H9 (cell line): ENCODE data around the gene TAGLN3. TPM values are rescaled to one million over a fixed set of nuclear protein-coding genes. Genes with fewer than 3 reads are reported as not detected.
A peak's percentile ranks its signal among the peaks of the same experiment; 100 is the strongest.

ENCODE experiments used
- DNase-seq: peaks from one replicate; pipeline ENCODE4 v3.0.0-alpha.2; 2017
- H2AFZ ChIP-seq: one replicate; pipeline ENCODE4 v1.6.1; 2013; ENCODE audit warnings: mild to moderate bottlenecking, low read length, control low read depth, moderate library complexity
- H2AK5ac ChIP-seq: 2 replicates; pipeline ENCODE4 v1.6.1; 2013; ENCODE audit warnings: low read length, control low read depth, mixed read lengths; ENCODE audit not compliant: insufficient read length
- H2BK120ac ChIP-seq: one replicate; pipeline ENCODE4 v1.6.1; 2013; ENCODE audit warnings: low read depth, mild to moderate bottlenecking, low read length, control low read depth, inconsistent platforms; ENCODE audit not compliant: poor library complexity, severe bottlenecking
- H2BK12ac ChIP-seq: 2 replicates; pipeline ENCODE4 v1.6.1; 2013; ENCODE audit warnings: low read length, control low read depth, mixed read lengths, low read depth; ENCODE audit not compliant: insufficient read length
- H2BK15ac ChIP-seq: 2 replicates; pipeline ENCODE4 v1.6.1; 2013; ENCODE audit warnings: low read depth, low read length, control low read depth
- H2BK20ac ChIP-seq: one replicate; pipeline ENCODE4 v1.6.1; 2013; ENCODE audit warnings: low read depth, mild to moderate bottlenecking, low read length, control low read depth, inconsistent platforms; ENCODE audit not compliant: poor library complexity, severe bottlenecking
- H2BK5ac ChIP-seq: 2 replicates; pipeline ENCODE4 v1.6.1; 2013; ENCODE audit warnings: low read length, control low read depth, mixed read lengths; ENCODE audit not compliant: insufficient read length
- H3K14ac ChIP-seq: 2 replicates; pipeline ENCODE4 v1.6.1; 2013; ENCODE audit warnings: low read length, control low read depth; ENCODE audit not compliant: insufficient read depth
- H3K18ac ChIP-seq: 2 replicates; pipeline ENCODE4 v1.6.1; 2013; ENCODE audit warnings: low read depth, mild to moderate bottlenecking, mixed read lengths, low read length, control low read depth; ENCODE audit not compliant: insufficient read length
- H3K23ac ChIP-seq: 2 replicates; pipeline ENCODE4 v1.6.1; 2013; ENCODE audit warnings: low read length, control low read depth, mixed read lengths, low read depth; ENCODE audit not compliant: insufficient read length
- H3K23me2 ChIP-seq: 2 replicates; pipeline ENCODE4 v1.6.1; 2013; ENCODE audit warnings: low read depth, mild to moderate bottlenecking, mixed read lengths, low read length, control low read depth; ENCODE audit not compliant: insufficient read length, poor library complexity, severe bottlenecking
- H3K27ac ChIP-seq: 2 replicates; pipeline ENCODE4 v1.5.1; 2013; ENCODE audit warnings: low read length, control low read depth, mixed read lengths, low read depth; ENCODE audit not compliant: insufficient read length
- H3K27me3 ChIP-seq: 2 replicates; pipeline ENCODE4 v1.6.1; 2013; ENCODE audit warnings: low read length, control low read depth, inconsistent platforms; ENCODE audit not compliant: insufficient read depth
- H3K4ac ChIP-seq: 2 replicates; pipeline ENCODE4 v1.6.1; 2013; ENCODE audit warnings: low read depth, mild to moderate bottlenecking, control low read depth, inconsistent platforms, low read length, moderate library complexity
- H3K4me1 ChIP-seq: 2 replicates; pipeline ENCODE4 v1.6.1; 2013; ENCODE audit warnings: low read length, control low read depth, inconsistent platforms; ENCODE audit not compliant: insufficient read depth
- H3K4me2 ChIP-seq: 2 replicates; pipeline ENCODE4 v1.6.1; 2013; ENCODE audit warnings: low read length, control low read depth, mixed read lengths; ENCODE audit not compliant: insufficient read length, insufficient read depth
- H3K56ac ChIP-seq: 2 replicates; pipeline ENCODE4 v1.6.1; 2013; ENCODE audit warnings: low read depth, mild to moderate bottlenecking, mixed read lengths, low read length, control low read depth; ENCODE audit not compliant: insufficient read length
- H3K79me1 ChIP-seq: 2 replicates; pipeline ENCODE4 v1.6.1; 2013; ENCODE audit warnings: low read depth, mild to moderate bottlenecking, moderate library complexity, low read length, control low read depth, inconsistent platforms; ENCODE audit not compliant: insufficient read depth, poor library complexity, severe bottlenecking
- H3K79me2 ChIP-seq: 2 replicates; pipeline ENCODE4 v1.6.1; 2013; ENCODE audit warnings: low read length, control low read depth, inconsistent platforms; ENCODE audit not compliant: insufficient read depth
- H3K9ac ChIP-seq: 2 replicates; pipeline ENCODE4 v1.6.1; 2013; ENCODE audit warnings: low read length, control low read depth, mixed read lengths; ENCODE audit not compliant: insufficient read length; ENCODE audit errors: extremely low read depth
- H3K9me3 ChIP-seq: one replicate; pipeline ENCODE4 v1.6.1; 2013; ENCODE audit warnings: low read depth, low read length, inconsistent platforms; ENCODE audit not compliant: control insufficient read depth
- H3T11ph ChIP-seq: one replicate; pipeline ENCODE4 v1.6.1; 2013; ENCODE audit warnings: mild to moderate bottlenecking, low read length, control low read depth, inconsistent platforms
- H4K20me1 ChIP-seq: one replicate; pipeline ENCODE4 v1.6.1; 2013; ENCODE audit not compliant: control insufficient read depth, insufficient read length, insufficient read depth
- H4K5ac ChIP-seq: 2 replicates; pipeline ENCODE4 v1.6.1; 2013; ENCODE audit warnings: low read depth, mild to moderate bottlenecking, mixed read lengths, low read length, control low read depth; ENCODE audit not compliant: insufficient read length
- H4K8ac ChIP-seq: replicated peaks from 2 replicates; pipeline ENCODE4 v1.6.1; 2013; ENCODE audit warnings: low read length, control low read depth, mixed read lengths, low read depth; ENCODE audit not compliant: insufficient read length
- H4K91ac ChIP-seq: 2 replicates; pipeline ENCODE4 v1.6.1; 2013; ENCODE audit warnings: low read depth, mild to moderate bottlenecking, moderate library complexity, mixed read lengths, low read length, control low read depth; ENCODE audit not compliant: insufficient read length
- H3K27ac Mint-ChIP-seq, 3 experiments: 2 replicates in 2 of 3; 3 replicates in 1 of 3; pipeline ENCODE4 v1.8.0; 2020 to 2021; ENCODE audit warnings: mixed read lengths in 3 of 3, mild to moderate bottlenecking in 1 of 3, moderate library complexity in 1 of 3
- H3K27me3 Mint-ChIP-seq: 2 replicates; pipeline ENCODE4 v1.8.0; 2021; ENCODE audit warnings: low read depth, mild to moderate bottlenecking, moderate library complexity, mixed read lengths
- H3K36me3 Mint-ChIP-seq, 3 experiments: 2 replicates in 2 of 3; 3 replicates in 1 of 3; pipeline ENCODE4 v1.8.0; 2020 to 2021; ENCODE audit warnings: low read depth in 3 of 3, mixed read lengths in 3 of 3; ENCODE audit not compliant: insufficient read depth in 1 of 3
- H3K4me1 Mint-ChIP-seq, 2 experiments: 2 replicates each; pipeline ENCODE4 v1.8.0; 2020; ENCODE audit warnings: mixed read lengths in 2 of 2
- H3K4me3 Mint-ChIP-seq, 2 experiments: 2 replicates in 1 of 2; 3 replicates in 1 of 2; pipeline ENCODE4 v1.8.0; 2020 to 2021; ENCODE audit warnings: mild to moderate bottlenecking in 2 of 2, mixed read lengths in 2 of 2, moderate library complexity in 1 of 2
- H3K9me3 Mint-ChIP-seq, 2 experiments: 2 replicates in 1 of 2; 3 replicates in 1 of 2; pipeline ENCODE4 v1.8.0; 2020; ENCODE audit warnings: mild to moderate bottlenecking in 2 of 2, mixed read lengths in 2 of 2, moderate library complexity in 1 of 2
- WGBS: extraction: QIAGEN DNeasy Blood & Tissue Kit; methylation state at CpG from one replicate; pipeline ENCODE4 v1.1.7; 2013; ENCODE audit warnings: missing lambda C conversion rate, low lambda C conversion rate, mixed read lengths; ENCODE audit not compliant: insufficient read length; ENCODE audit errors: extremely low coverage; 5-methylcytosine and 5-hydroxymethylcytosine counted together
- total RNA-seq: library from RNA; stranded (reverse); gene quantifications from 2 replicates; pipeline ENCODE4 v1.2.1, GENCODE V29; 2021
- TF ChIP-seq, protein P1 (sequence below): fragments of 200-600 bp; sonication (generic); conservative IDR thresholded peaks from 3 replicates; pipeline ENCODE4 v1.8.0; 2021; ENCODE audit warnings: antibody characterized with exemption, mild to moderate bottlenecking

TAGLN3 gene
- total RNA-seq, 1 experiment from 2014 or later, result 6.4 TPM

- Histone ChIP-seq H3K18ac (no peak overlapping the region), H4K20me1 (no peaks in the 10 kb centered on the region), H2BK20ac (no peak overlapping the region), H3K4ac (no peak overlapping the region), H2BK12ac (no peak overlapping the region), H2BK120ac (no peak overlapping the region), H2BK15ac (no peak overlapping the region), H4K91ac (no peak overlapping the region), H3K56ac (no peak overlapping the region), H3K9ac (no peak overlapping the region), H2BK5ac (no peak overlapping the region), H3K23ac (no peak overlapping the region), H2AK5ac (no peak overlapping the region), H3K27ac (no peak overlapping the region), H3K4me2 (no peak overlapping the region), H4K8ac (no peak overlapping the region), H2AFZ (no peak overlapping the region), H3K79me1 (no peaks in the 10 kb centered on the region), H3K79me2 (no peaks in the 10 kb centered on the region), H4K5ac (no peak overlapping the region), H3K9me3 (no peaks in the 10 kb centered on the region), H3K14ac (no peak overlapping the region), H3K23me2 (no peaks in the 10 kb centered on the region), H3K27me3 (no peaks in the 10 kb centered on the region), H3K4me1 (no peaks in the 10 kb centered on the region), H3T11ph (no peak overlapping the region)
- H3K27ac Mint-ChIP-seq, result no peak overlapping the region
- no CpG with 5 or more reads among the region's 19 CpGs for WGBS
- no peak overlapping the region for H3K4me3 Mint-ChIP-seq
- peak; percentile 67 for DNase-seq
- peaks cover 0 to 3% (median 0%) of the 10 kb centered on the region in 3 experiments; a peak in 3 of 7 replicates for H3K36me3 Mint-ChIP-seq
- no peaks in the 10 kb centered on the region for H3K9me3 Mint-ChIP-seq
- H3K27me3 Mint-ChIP-seq, result no peaks in the 10 kb centered on the region
- TF ChIP-seq, protein P1, sequence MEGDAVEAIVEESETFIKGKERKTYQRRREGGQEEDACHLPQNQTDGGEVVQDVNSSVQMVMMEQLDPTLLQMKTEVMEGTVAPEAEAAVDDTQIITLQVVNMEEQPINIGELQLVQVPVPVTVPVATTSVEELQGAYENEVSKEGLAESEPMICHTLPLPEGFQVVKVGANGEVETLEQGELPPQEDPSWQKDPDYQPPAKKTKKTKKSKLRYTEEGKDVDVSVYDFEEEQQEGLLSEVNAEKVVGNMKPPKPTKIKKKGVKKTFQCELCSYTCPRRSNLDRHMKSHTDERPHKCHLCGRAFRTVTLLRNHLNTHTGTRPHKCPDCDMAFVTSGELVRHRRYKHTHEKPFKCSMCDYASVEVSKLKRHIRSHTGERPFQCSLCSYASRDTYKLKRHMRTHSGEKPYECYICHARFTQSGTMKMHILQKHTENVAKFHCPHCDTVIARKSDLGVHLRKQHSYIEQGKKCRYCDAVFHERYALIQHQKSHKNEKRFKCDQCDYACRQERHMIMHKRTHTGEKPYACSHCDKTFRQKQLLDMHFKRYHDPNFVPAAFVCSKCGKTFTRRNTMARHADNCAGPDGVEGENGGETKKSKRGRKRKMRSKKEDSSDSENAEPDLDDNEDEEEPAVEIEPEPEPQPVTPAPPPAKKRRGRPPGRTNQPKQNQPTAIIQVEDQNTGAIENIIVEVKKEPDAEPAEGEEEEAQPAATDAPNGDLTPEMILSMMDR, result peak; percentile 84
- H3K4me1 Mint-ChIP-seq, result no peaks in the 10 kb centered on the region
These were observed 14.5 kb downstream of the TAGLN3 start for GRCh38 chr3:112013058-112013783.
